Esophagus (tissue), 2 donors: ENCODE results near the gene ZNF787. TPM values are rescaled to one million over a fixed set of nuclear protein-coding genes. Genes with fewer than 3 reads are reported as not detected.

Source experiments
- H3K27ac ChIP-seq, 2 donors: one replicate each; pipeline ENCODE4 v1.5.1; 2013; ENCODE audit warnings: low read depth in 2 of 2, mild to moderate bottlenecking in 2 of 2, inconsistent platforms in 1 of 2, low read length in 1 of 2, moderate library complexity in 1 of 2
- H3K27me3 ChIP-seq, 2 donors: one replicate each; pipeline ENCODE4 v1.6.1; 2013; ENCODE audit warnings: low read length in 2 of 2, control low read depth in 1 of 2, mild to moderate bottlenecking in 1 of 2; ENCODE audit not compliant: insufficient read depth in 2 of 2, control insufficient read depth in 1 of 2
- H3K36me3 ChIP-seq, 2 donors: one replicate each; pipeline ENCODE4 v1.6.1; 2013; ENCODE audit warnings: low read length in 1 of 2; ENCODE audit not compliant: control insufficient read depth in 2 of 2, insufficient read depth in 2 of 2
- H3K4me1 ChIP-seq, 2 donors: one replicate each; pipeline ENCODE4 v1.6.1; 2013; ENCODE audit warnings: low read length in 1 of 2; ENCODE audit not compliant: control insufficient read depth in 2 of 2, insufficient read depth in 2 of 2
- H3K4me3 ChIP-seq, 2 donors: one replicate each; pipeline ENCODE4 v1.5.1; 2013; ENCODE audit warnings: low read length in 2 of 2, mild to moderate bottlenecking in 2 of 2, low read depth in 1 of 2, moderate library complexity in 1 of 2
- H3K9me3 ChIP-seq, 2 donors: one replicate each; pipeline ENCODE4 v1.6.1; 2013; ENCODE audit warnings: mild to moderate bottlenecking in 2 of 2, low read depth in 1 of 2, low read length in 1 of 2, moderate library complexity in 1 of 2; ENCODE audit not compliant: control insufficient read depth in 2 of 2, insufficient read depth in 1 of 2
- whole genome bisulfite sequencing, 2 donors: extraction: QIAGEN DNeasy Blood & Tissue Kit; methylation state at CpG; one replicate each; pipeline ENCODE4 v1.1.7; 2013; 5-methylcytosine and 5-hydroxymethylcytosine counted together
- polyA plus RNA-seq, 2 donors: library from polyadenylated mRNA; stranded (reverse); fragments of 200-250 nt; gene quantifications; one replicate each; pipeline ENCODE4 v1.2.3, GENCODE V29; 2013
- donor health status: healthy with polysubstance abuse.
- donor health status: Bipolar disorder and iron deficiency.

ZNF787 gene
- polyA plus RNA-seq, 2 donors = 17.0 to 19.0 TPM

DNA sequence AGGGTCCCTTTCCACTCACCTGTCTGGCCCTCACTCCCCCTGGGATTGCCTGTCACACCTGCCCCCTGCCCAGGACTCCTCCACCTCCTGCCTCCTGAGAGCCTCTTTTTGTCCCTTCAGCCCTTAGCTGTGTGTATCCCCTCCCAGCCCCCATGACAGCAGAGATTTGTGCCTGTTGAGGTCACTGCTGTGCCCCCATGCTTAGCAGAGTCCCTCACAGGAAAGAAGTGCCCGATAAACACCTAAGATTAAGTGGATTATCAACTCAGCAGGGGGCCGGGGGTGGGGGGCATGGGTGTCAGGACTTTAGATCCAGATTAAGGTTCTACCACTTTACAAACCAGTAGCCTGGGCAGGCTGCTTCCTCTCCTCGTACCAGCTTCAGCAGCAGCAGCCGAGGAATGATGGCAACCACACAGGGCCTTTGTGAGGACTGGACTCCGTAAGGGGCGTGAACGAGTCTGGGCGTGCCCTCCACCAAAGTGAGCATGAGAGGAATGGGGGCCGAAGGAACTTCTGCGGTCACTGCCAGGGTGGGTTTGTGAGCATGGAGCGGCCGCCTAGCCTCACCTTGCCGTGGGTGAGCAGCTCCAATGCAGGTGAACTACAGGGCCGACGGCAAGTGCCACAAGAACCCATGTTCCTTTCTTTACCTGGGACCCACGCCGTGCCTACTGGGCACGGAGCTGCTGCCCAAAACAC lies 36.1 kb downstream of the ZNF787 start:
- whole genome bisulfite sequencing, 2 donors = 69 to 73% methylated on average over 18 of the region's 18 CpGs
- Histone ChIP-seq H3K36me3 (peaks cover 0 to 20% of the 10 kb centered on the region in 2 donors), H3K27ac (no peak overlapping the region), H3K4me3 (no peak overlapping the region), H3K27me3 (no peaks in the 10 kb centered on the region), H3K4me1 (peaks cover 5 to 9% of the 10 kb centered on the region in 2 donors), H3K9me3 (no peaks in the 10 kb centered on the region)

DNA sequence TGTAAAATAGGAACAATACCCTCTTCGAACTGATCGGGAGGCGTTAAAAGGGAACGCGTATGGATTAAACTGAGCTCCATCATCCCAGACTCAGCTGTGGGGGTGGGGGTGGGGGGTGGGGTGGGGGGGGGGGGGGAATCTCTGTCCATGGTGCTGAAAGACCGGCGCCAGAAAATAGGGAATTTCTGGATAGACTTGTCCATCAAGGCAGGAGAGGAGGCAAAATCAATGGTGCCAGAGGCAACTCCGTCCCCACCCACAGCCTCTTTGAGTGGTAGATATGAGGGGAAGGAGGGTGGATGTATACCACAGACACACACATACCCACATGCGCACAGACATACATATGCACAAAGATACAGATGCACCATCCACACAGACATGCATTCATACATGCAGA lies 37.4 kb downstream of the ZNF787 start:
- WGBS, 2 donors = 51 to 71% methylated on average over 9 of the region's 9 CpGs
- H3K9me3 ChIP-seq = no peaks in the 10 kb centered on the region
- no peak overlapping the region for H3K4me3 ChIP-seq
- peaks cover 5 to 9% of the 10 kb centered on the region in 2 donors for H3K4me1 ChIP-seq
- H3K27ac ChIP-seq = no peak overlapping the region
- H3K27me3 ChIP-seq = no peaks in the 10 kb centered on the region
- peaks cover 0 to 19% of the 10 kb centered on the region in 2 donors for H3K36me3 ChIP-seq

DNA sequence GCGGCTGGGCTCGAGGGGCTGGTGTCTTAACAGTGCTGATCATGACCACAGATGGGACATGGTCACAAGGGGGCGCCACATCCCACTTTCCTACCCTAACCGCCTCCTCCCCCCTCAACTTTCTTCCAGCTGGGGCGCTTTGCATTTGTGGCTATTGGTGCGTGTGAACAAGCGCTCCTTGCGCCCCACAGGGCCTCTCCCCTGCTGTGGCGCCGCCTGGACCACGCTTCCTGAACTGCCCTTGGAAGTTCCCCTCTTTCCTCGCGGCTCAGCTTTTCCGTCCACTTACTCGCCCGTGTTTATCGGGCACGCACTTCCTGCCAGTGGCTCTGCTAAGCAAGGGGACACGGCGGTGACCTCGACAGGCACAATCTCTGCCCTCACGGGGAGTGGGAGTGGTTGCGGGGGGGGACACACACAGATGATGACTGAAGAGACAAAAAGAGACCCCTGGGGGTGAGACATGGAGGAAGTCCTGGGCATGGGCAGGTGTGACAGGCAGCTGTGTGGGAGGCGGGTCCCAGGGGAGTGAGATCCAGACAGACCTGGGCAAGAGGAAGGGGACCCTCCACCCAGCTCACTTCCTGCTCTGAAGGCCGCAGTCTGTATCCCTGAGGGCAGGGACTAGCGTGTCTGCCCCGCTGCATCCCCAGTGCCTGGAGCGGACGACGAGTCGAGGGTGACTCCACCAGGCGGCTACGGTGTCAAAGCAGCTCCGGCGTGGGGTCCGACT lies 40.3 kb downstream of the ZNF787 start:
- Histone ChIP-seq H3K27ac (no peak overlapping the region), H3K4me1 (peaks cover 5 to 9% of the 10 kb centered on the region in 2 donors), H3K36me3 (peaks cover 0 to 6% of the 10 kb centered on the region in 2 donors), H3K4me3 (peak overlapping the region; percentile 24 to 33), H3K27me3 (no peaks in the 10 kb centered on the region), H3K9me3 (no peaks in the 10 kb centered on the region)
- 4 to 7% methylated on average over 32 to 36 of the region's 36 CpGs for WGBS, 2 donors

DNA sequence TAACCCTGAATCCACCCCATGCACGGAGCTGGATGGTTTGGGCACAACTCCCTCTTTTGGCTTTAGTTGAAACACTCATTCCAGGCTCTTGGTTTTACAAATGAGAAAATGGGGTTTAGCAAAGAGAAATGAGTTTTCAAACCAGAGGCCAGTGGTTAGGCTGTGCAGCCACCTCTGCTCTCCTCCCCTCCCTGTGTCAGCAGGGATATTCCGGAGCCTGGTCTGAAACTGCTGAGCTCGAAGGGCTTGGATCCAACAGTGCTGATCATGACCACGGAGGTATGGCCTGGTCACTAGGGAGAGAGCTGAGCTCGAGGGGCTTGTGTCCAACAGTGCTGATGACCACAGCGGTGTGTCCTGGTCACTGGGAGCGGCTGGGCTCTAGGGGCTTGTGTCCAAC lies 41.5 kb downstream of the ZNF787 start:
- Histone ChIP-seq H3K27me3 (no peaks in the 10 kb centered on the region), H3K4me1 (peaks cover 5 to 9% of the 10 kb centered on the region in 2 donors), H3K27ac (no peak overlapping the region), H3K9me3 (no peaks in the 10 kb centered on the region), H3K36me3 (no peaks in the 10 kb centered on the region), H3K4me3 (no peak overlapping the region)
- 58 to 63% methylated on average over 7 of the region's 7 CpGs for whole genome bisulfite sequencing, 2 donors

DNA sequence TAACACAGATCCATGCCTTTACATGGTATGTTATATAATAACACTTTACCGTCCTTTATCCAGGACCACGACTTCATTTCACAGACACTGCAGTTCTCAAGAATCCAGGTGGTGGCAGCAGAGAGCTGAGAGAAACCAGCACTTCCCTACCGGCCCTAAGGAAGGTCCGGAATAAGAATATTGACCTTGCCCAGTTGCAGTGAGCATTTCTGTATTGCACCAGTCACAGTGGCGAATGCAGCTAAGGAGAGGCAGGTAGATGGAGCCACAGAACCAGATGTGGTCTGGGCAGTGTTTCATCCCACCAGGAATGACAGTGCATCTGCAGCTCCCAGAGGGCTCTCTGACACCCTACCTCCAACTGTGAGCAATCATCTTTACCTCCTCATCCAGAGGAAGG lies 44.6 kb downstream of the ZNF787 start:
- no peak overlapping the region for H3K4me3 ChIP-seq
- H3K9me3 ChIP-seq = no peaks in the 10 kb centered on the region
- H3K4me1 ChIP-seq = peaks cover 5 to 9% of the 10 kb centered on the region in 2 donors
- no peak overlapping the region for H3K27ac ChIP-seq
- no peaks in the 10 kb centered on the region for H3K27me3 ChIP-seq
- H3K36me3 ChIP-seq = no peaks in the 10 kb centered on the region
- WGBS, 2 donors = 7 to 11% methylated on average over 5 of the region's 5 CpGs

DNA sequence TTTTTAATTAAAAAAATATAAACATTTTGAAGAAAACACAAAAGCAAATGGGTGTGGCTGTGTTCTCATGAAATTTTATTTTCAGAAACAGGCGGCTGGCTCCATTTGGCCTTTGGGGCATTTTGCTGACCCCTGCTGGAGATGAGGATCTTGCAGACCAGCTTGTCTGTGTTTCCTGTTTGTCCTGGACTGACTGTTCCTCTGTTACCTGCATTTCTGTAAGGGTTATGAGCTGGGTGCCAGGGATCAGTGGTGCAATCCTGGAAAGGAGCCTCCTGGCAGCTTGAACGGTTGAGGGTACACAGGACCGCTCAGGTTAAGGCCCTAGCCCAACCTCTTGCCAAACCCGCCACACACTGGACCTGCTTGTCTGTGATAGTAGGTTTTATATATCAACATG lies 49.9 kb downstream of the ZNF787 start:
- WGBS, 2 donors = 59 to 64% methylated on average over 4 of the region's 4 CpGs
- Histone ChIP-seq H3K36me3 (no peaks in the 10 kb centered on the region), H3K27me3 (no peaks in the 10 kb centered on the region), H3K4me1 (no peaks in the 10 kb centered on the region), H3K27ac (no peak overlapping the region), H3K4me3 (no peak overlapping the region), H3K9me3 (peaks cover 0 to 3% of the 10 kb centered on the region in 2 donors)

DNA sequence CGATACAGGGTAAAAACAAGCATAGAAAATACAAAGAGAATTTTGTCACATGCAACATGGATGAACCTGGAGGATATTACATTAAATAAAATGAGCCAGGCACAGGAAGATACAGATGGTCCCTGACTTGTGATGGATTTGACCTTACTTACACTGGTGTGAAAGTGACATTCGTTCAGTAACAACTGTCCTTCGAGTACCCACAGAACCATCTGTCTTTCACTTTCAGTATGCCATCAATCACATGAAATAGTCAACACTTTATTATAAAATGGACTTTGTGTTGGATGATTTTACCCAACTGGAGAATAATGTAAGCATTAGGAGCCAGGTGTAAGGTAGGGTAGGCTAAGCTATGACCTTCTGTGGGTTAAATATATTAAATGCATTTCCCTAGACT lies 51.5 kb downstream of the ZNF787 start:
- no peaks in the 10 kb centered on the region for H3K36me3 ChIP-seq
- 39 to 69% methylated on average over 3 of the region's 3 CpGs for WGBS, 2 donors
- no peaks in the 10 kb centered on the region for H3K27me3 ChIP-seq
- no peaks in the 10 kb centered on the region for H3K4me1 ChIP-seq
- H3K9me3 ChIP-seq = peaks cover 3 to 4% of the 10 kb centered on the region in 2 donors
- no peak overlapping the region for H3K4me3 ChIP-seq
- no peak overlapping the region for H3K27ac ChIP-seq

DNA sequence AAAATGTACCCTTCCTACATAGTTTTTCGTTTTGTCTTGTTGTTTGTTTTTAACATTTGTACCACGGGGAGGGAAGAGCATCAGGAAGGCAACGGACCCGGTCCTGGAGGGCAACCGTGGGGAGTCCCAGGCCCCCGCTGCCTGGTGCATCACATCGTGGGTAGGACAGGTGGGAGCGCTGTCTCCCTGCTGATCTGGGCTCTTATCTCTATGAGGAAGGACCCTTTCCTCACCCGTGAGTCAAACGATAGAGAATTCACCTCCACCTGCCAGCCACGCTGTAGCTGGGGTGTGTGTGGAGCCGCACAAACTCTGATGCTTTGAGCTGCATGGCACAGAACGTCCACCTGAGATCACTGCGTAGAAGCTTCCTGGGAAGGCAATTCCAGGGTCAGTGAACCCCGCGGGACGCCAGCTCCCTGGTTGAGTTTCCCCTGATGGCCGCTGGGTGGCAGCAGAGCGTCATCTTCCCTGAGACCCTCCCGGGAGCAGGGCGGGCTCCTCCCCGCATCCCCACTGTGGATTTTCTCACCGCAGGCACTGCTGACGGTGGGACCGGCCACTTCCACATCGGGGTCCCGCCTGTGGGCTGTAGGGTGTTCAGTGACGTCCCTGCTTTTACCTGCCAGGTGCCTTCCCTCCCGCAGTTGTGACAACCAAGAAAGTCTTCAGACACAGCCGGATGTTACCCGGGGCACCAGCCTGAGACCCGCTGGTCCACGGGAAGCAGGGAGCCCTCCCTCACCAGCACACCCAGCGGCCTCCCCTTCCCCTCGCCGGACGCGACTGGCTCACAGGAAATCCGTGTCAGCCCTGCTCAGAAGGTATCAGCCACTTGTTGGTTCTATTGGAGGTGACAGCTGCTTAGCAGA lies 54.7 kb downstream of the ZNF787 start:
- Histone ChIP-seq H3K4me3 (no peak overlapping the region), H3K27ac (no peak overlapping the region)
- 3 to 5% methylated on average over 39 of the region's 39 CpGs for WGBS, 2 donors

DNA sequence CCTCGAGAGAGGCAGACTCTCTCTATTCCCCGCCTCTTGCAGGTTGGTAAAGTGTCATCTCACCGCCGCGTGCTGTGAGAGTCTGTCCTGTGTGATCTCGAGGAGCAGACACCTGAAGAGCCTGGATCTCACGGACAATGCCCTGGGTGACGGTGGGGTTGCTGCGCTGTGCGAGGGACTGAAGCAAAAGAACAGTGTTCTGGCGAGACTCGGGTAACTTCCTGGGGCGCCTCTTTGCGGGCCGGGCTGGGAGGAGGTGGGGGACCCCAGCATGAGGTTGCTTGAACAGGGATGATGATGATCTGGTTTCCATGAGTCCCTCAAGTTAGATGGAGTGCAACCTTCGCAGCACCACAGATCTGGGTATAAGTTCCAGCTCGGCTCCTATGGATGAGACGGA lies 67.5 kb downstream of the ZNF787 start:
- H3K27ac ChIP-seq = no peak overlapping the region
- H3K27me3 ChIP-seq = peaks cover 0 to 4% of the 10 kb centered on the region in 2 donors
- H3K4me1 ChIP-seq = no peaks in the 10 kb centered on the region
- no peak overlapping the region for H3K4me3 ChIP-seq
- H3K9me3 ChIP-seq = peaks cover 0 to 2% of the 10 kb centered on the region in 2 donors
- H3K36me3 ChIP-seq = no peaks in the 10 kb centered on the region
- 86 to 87% methylated on average over 18 of the region's 18 CpGs for WGBS, 2 donors

More for the DNA sequence above, 54.7 kb downstream of the ZNF787 start:
- Histone ChIP-seq H3K4me1 (no peaks in the 10 kb centered on the region), H3K36me3 (no peaks in the 10 kb centered on the region), H3K27me3 (no peaks in the 10 kb centered on the region), H3K9me3 (peaks cover 3 to 5% of the 10 kb centered on the region in 2 donors)
